ENCODE results near the gene HTR3D. TPM values are rescaled to one million over a fixed set of nuclear protein-coding genes. Genes with fewer than 3 reads are reported as not detected.

The HTR3D gene
- not detected for total RNA-seq

- Mint-ChIP-seq H3K36me3 (ENCODE audit: insufficient read depth in 2 of 2) (no peaks in the 10 kb centered on the region), H3K9me3 (peaks cover 0 to 2% of the 10 kb centered on the region in 2 donors), H3K4me3 (no peak within 1 kb of the TSS), H3K4me1 (ENCODE audit: low read depth) (no peaks in the 10 kb centered on the region), H3K27me3 (ENCODE audit: low read depth) (peaks cover 10% of the 10 kb centered on the region), H3K27ac (no peak within 1 kb of the TSS)
- DNase-seq (no peak), ATAC-seq (replicated peaks in 1 of 2) (no peak)
Observed at GRCh38 chr3:184031187-184031792, at the start of gene HTR3D. TSS of gene HTR3D (plus strand) at chr3:184031742. CDS start at chr3:184031742, 0 bp downstream.

- Mint-ChIP-seq H3K27ac (no peak overlapping the region), H3K4me1 (ENCODE audit: low read depth) (peaks cover 2% of the 10 kb centered on the region), H3K36me3 (ENCODE audit: insufficient read depth in 2 of 2) (no peaks in the 10 kb centered on the region), H3K4me3 (no peak overlapping the region), H3K9me3 (no peaks in the 10 kb centered on the region), H3K27me3 (ENCODE audit: low read depth) (no peaks in the 10 kb centered on the region)
- DNase-seq (no peak), ATAC-seq (replicated peaks in 1 of 2) (no peak)
Observed at GRCh38 chr3:183981990-183982644, 49.4 kb upstream of the HTR3D start.

- ATAC-seq (replicated peaks in 1 of 2) (no peak), DNase-seq (no peak)
- Mint-ChIP-seq H3K36me3 (ENCODE audit: insufficient read depth in 2 of 2) (peaks cover 0 to 4% of the 10 kb centered on the region in 2 donors), H3K9me3 (no peaks in the 10 kb centered on the region), H3K4me3 (no peak overlapping the region), H3K4me1 (ENCODE audit: low read depth) (peaks cover 6% of the 10 kb centered on the region), H3K27ac (no peak overlapping the region), H3K27me3 (ENCODE audit: low read depth) (no peaks in the 10 kb centered on the region)
Observed at GRCh38 chr3:183984127-183984740, 47.3 kb upstream of the HTR3D start.

GRCh38 chr3:183984749-183985729, 46.5 kb upstream of the HTR3D start:
- Mint-ChIP-seq H3K27ac (no peak overlapping the region), H3K9me3 (no peaks in the 10 kb centered on the region), H3K36me3 (ENCODE audit: insufficient read depth in 2 of 2) (peaks cover 0 to 4% of the 10 kb centered on the region in 2 donors), H3K27me3 (ENCODE audit: low read depth) (no peaks in the 10 kb centered on the region), H3K4me3 (no peak overlapping the region), H3K4me1 (ENCODE audit: low read depth) (peaks cover 6% of the 10 kb centered on the region)
- DNase-seq = no peak
- no peak for ATAC-seq (replicated peaks in 1 of 2)

GRCh38 chr3:183987000-183987600, 44.4 kb upstream of the HTR3D start:
- Mint-ChIP-seq H3K27me3 (ENCODE audit: low read depth) (no peaks in the 10 kb centered on the region), H3K27ac (no peak overlapping the region), H3K4me3 (no peak overlapping the region), H3K4me1 (ENCODE audit: low read depth) (peaks cover 6% of the 10 kb centered on the region), H3K36me3 (ENCODE audit: insufficient read depth in 2 of 2) (peaks cover 0 to 4% of the 10 kb centered on the region in 2 donors), H3K9me3 (no peaks in the 10 kb centered on the region)
- no peak for ATAC-seq (replicated peaks in 1 of 2)
- no peak for DNase-seq

GRCh38 chr3:183988216-183988790, 43.2 kb upstream of the HTR3D start:
- Mint-ChIP-seq H3K27me3 (ENCODE audit: low read depth) (no peaks in the 10 kb centered on the region), H3K27ac (no peak overlapping the region), H3K4me1 (ENCODE audit: low read depth) (peaks cover 6% of the 10 kb centered on the region), H3K4me3 (no peak overlapping the region), H3K36me3 (ENCODE audit: insufficient read depth in 2 of 2) (peaks cover 0 to 4% of the 10 kb centered on the region in 2 donors), H3K9me3 (no peaks in the 10 kb centered on the region)
- no peak for ATAC-seq (replicated peaks in 1 of 2)
- no peak for DNase-seq

- DNase-seq (no peak), ATAC-seq (replicated peaks in 1 of 2) (no peak)
- peaks cover 0 to 4% of the 10 kb centered on the region in 2 donors for H3K36me3 Mint-ChIP-seq (ENCODE audit: insufficient read depth in 2 of 2)
- no peak overlapping the region for H3K27ac Mint-ChIP-seq
- H3K9me3 Mint-ChIP-seq = no peaks in the 10 kb centered on the region
- H3K4me1 Mint-ChIP-seq (ENCODE audit: low read depth) = peaks cover 6% of the 10 kb centered on the region
- no peak overlapping the region for H3K4me3 Mint-ChIP-seq
- no peaks in the 10 kb centered on the region for H3K27me3 Mint-ChIP-seq (ENCODE audit: low read depth)
Observed at GRCh38 chr3:183991403-183991802, 40.1 kb upstream of the HTR3D start.

GRCh38 chr3:184001761-184002160, 29.8 kb upstream of the HTR3D start:
- Mint-ChIP-seq H3K9me3 (no peaks in the 10 kb centered on the region), H3K27me3 (ENCODE audit: low read depth) (no peaks in the 10 kb centered on the region), H3K4me3 (no peak overlapping the region), H3K4me1 (ENCODE audit: low read depth) (peaks cover 12% of the 10 kb centered on the region), H3K27ac (peak overlapping the region; percentile 10), H3K36me3 (ENCODE audit: insufficient read depth in 2 of 2) (no peaks in the 10 kb centered on the region)
- ATAC-seq (replicated peaks in 1 of 2) (no peak), DNase-seq (no peak)

- DNase-seq = no peak
- H3K36me3 Mint-ChIP-seq (ENCODE audit: insufficient read depth in 2 of 2) = no peaks in the 10 kb centered on the region
- no peak overlapping the region for H3K27ac Mint-ChIP-seq
- no peaks in the 10 kb centered on the region for H3K27me3 Mint-ChIP-seq (ENCODE audit: low read depth)
- H3K4me3 Mint-ChIP-seq = no peak overlapping the region
- peaks cover 12% of the 10 kb centered on the region for H3K4me1 Mint-ChIP-seq (ENCODE audit: low read depth)
- no peak for ATAC-seq (replicated peaks in 1 of 2)
- no peaks in the 10 kb centered on the region for H3K9me3 Mint-ChIP-seq
Observed at GRCh38 chr3:184002469-184002868, 29.1 kb upstream of the HTR3D start.

GRCh38 chr3:184003187-184003967, 28.2 kb upstream of the HTR3D start:
- no peak for DNase-seq
- ATAC-seq (replicated peaks in 1 of 2) = no peak
- H3K4me3 Mint-ChIP-seq = no peak overlapping the region
- no peaks in the 10 kb centered on the region for H3K9me3 Mint-ChIP-seq
- peaks cover 12% of the 10 kb centered on the region for H3K4me1 Mint-ChIP-seq (ENCODE audit: low read depth)
- H3K27ac Mint-ChIP-seq = no peak overlapping the region
- peaks cover 0 to 2% of the 10 kb centered on the region in 2 donors for H3K36me3 Mint-ChIP-seq (ENCODE audit: insufficient read depth in 2 of 2)
- H3K27me3 Mint-ChIP-seq (ENCODE audit: low read depth) = no peaks in the 10 kb centered on the region

GRCh38 chr3:184004476-184004875, 27.1 kb upstream of the HTR3D start:
- H3K4me3 Mint-ChIP-seq = no peak overlapping the region
- no peak for DNase-seq
- H3K36me3 Mint-ChIP-seq (ENCODE audit: insufficient read depth in 2 of 2) = peaks cover 0 to 2% of the 10 kb centered on the region in 2 donors
- H3K27ac Mint-ChIP-seq = no peak overlapping the region
- peaks cover 12% of the 10 kb centered on the region for H3K4me1 Mint-ChIP-seq (ENCODE audit: low read depth)
- ATAC-seq (replicated peaks in 1 of 2) = no peak
- H3K27me3 Mint-ChIP-seq (ENCODE audit: low read depth) = no peaks in the 10 kb centered on the region
- H3K9me3 Mint-ChIP-seq = no peaks in the 10 kb centered on the region
